ENCODE measurements around the gene SLC4A4. TPM values are rescaled to one million over a fixed set of nuclear protein-coding genes. Genes with fewer than 3 reads are reported as not detected.

SLC4A4 gene
- total and polyA plus RNA-seq, 4 donors: 3.2 to 78.6 (median 18.6) TPM

DNA sequence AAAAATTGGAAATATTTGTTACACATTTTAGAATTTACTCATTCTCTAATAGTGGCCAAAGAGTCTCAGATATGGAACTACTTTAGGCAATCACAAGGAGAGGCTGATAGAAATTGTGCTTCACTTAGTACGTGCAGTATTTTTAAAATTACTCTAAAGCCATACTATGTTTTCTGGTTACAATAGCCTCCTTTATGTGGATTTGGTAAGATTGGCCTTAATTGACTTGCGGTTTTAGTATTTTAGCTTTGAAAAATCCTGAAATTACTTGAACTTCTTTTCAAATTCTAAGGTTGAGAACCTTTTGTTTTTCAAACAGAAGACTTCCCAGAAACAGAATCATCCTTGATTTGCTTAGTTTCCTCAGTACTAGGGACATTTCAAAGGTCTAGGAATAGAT, 215.2 kb downstream of the SLC4A4 start:
- H3K27ac ChIP-seq (ENCODE audit: low read depth in 1 of 2, low read length in 1 of 2): no peak overlapping the region
- no peak overlapping the region for H3K9ac ChIP-seq (ENCODE audit: insufficient read depth in 1 of 2, low read length in 2 of 2)
- DNase-seq (no peak), ATAC-seq (ENCODE audit: insufficient read depth, low FRiP score) (no peak)
- no peak overlapping the region for H3K4me3 ChIP-seq
- TF ChIP-seq, protein P1, sequence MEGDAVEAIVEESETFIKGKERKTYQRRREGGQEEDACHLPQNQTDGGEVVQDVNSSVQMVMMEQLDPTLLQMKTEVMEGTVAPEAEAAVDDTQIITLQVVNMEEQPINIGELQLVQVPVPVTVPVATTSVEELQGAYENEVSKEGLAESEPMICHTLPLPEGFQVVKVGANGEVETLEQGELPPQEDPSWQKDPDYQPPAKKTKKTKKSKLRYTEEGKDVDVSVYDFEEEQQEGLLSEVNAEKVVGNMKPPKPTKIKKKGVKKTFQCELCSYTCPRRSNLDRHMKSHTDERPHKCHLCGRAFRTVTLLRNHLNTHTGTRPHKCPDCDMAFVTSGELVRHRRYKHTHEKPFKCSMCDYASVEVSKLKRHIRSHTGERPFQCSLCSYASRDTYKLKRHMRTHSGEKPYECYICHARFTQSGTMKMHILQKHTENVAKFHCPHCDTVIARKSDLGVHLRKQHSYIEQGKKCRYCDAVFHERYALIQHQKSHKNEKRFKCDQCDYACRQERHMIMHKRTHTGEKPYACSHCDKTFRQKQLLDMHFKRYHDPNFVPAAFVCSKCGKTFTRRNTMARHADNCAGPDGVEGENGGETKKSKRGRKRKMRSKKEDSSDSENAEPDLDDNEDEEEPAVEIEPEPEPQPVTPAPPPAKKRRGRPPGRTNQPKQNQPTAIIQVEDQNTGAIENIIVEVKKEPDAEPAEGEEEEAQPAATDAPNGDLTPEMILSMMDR (IDR thresholded peaks at IDR 0.05; ENCODE audit: control extremely low read depth, extremely low read depth): no peak
- peaks cover 0 to 13% (median 0%) of the 10 kb centered on the region in 4 donors for H3K36me3 ChIP-seq (ENCODE audit: control insufficient read depth in 4 of 4, insufficient read depth in 4 of 4, low read length in 4 of 4)
- H3K27me3 ChIP-seq (ENCODE audit: control insufficient read depth in 3 of 3, insufficient read depth in 3 of 3, low read length in 2 of 3): no peaks in the 10 kb centered on the region
- no peaks in the 10 kb centered on the region for H3K9me3 ChIP-seq (ENCODE audit: control insufficient read depth in 4 of 4, insufficient read depth in 3 of 4, low read length in 3 of 4)
- H3K4me1 ChIP-seq (ENCODE audit: control insufficient read depth in 5 of 5, insufficient read depth in 5 of 5, low read length in 5 of 5): peaks cover 0 to 28% (median 8%) of the 10 kb centered on the region in 5 donors
- WGBS, 2 donors: 87 to 88% methylated on average over 2 of the region's 2 CpGs

DNA sequence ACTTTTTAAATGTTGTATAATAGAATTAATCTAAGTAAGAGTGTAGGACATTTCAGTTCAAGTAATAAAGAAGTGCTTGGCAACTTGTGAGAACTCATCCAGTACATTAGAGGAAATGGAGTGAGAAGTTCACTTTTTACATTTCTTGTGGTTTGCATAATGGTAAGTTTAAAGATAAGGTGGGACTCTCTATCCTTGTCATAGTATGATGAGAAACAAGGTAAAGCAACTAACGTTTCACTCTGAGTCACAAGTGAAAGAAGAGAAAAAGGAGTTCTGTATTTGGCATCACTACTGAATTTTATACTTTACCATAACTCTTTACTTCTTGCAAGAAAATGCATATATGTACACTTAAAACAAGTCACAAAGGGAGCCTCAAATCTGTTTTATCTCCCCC, 219.4 kb downstream of the SLC4A4 start:
- DNase-seq (no peak), ATAC-seq (ENCODE audit: insufficient read depth, low FRiP score) (no peak)
- TF ChIP-seq, protein P1 (IDR thresholded peaks at IDR 0.05; ENCODE audit: control extremely low read depth, extremely low read depth): no peak
- Histone ChIP-seq H3K4me3 (no peak overlapping the region), H3K27ac (ENCODE audit: low read depth in 1 of 2, low read length in 1 of 2) (no peak overlapping the region), H3K9ac (ENCODE audit: insufficient read depth in 1 of 2, low read length in 2 of 2) (no peak overlapping the region), H3K9me3 (ENCODE audit: control insufficient read depth in 4 of 4, insufficient read depth in 3 of 4, low read length in 3 of 4) (no peaks in the 10 kb centered on the region), H3K4me1 (ENCODE audit: control insufficient read depth in 5 of 5, insufficient read depth in 5 of 5, low read length in 5 of 5) (no peaks in the 10 kb centered on the region), H3K27me3 (ENCODE audit: control insufficient read depth in 3 of 3, insufficient read depth in 3 of 3, low read length in 2 of 3) (no peaks in the 10 kb centered on the region), H3K36me3 (ENCODE audit: control insufficient read depth in 4 of 4, insufficient read depth in 4 of 4, low read length in 4 of 4) (peaks cover 0 to 18% (median 3%) of the 10 kb centered on the region in 4 donors)
- WGBS, 2 donors: 44 to 47% methylated on average over 1 of the region's 1 CpG

GRCh38 chr4:71559957-71560571, 221.2 kb downstream of the SLC4A4 start:
- Histone ChIP-seq H3K36me3 (ENCODE audit: control insufficient read depth in 4 of 4, insufficient read depth in 4 of 4, low read length in 4 of 4) (peaks cover 0 to 22% (median 3%) of the 10 kb centered on the region in 4 donors), H3K27me3 (ENCODE audit: control insufficient read depth in 3 of 3, insufficient read depth in 3 of 3, low read length in 2 of 3) (no peaks in the 10 kb centered on the region), H3K4me3 (no peak overlapping the region), H3K9ac (ENCODE audit: insufficient read depth in 1 of 2, low read length in 2 of 2) (no peak overlapping the region), H3K27ac (ENCODE audit: low read depth in 1 of 2, low read length in 1 of 2) (no peak overlapping the region), H3K4me1 (ENCODE audit: control insufficient read depth in 5 of 5, insufficient read depth in 5 of 5, low read length in 5 of 5) (no peaks in the 10 kb centered on the region), H3K9me3 (ENCODE audit: control insufficient read depth in 4 of 4, insufficient read depth in 3 of 4, low read length in 3 of 4) (no peaks in the 10 kb centered on the region)
- WGBS, 2 donors: 0% methylated on average over 1 of the region's 1 CpG
- ATAC-seq (ENCODE audit: insufficient read depth, low FRiP score): no peak
- no peak for DNase-seq
- TF ChIP-seq, protein P1 (IDR thresholded peaks at IDR 0.05; ENCODE audit: control extremely low read depth, extremely low read depth): no peak

- ATAC-seq (ENCODE audit: insufficient read depth, low FRiP score) (no peak), DNase-seq (peak in 1 of 3 donors; percentile 14)
- no peak overlapping the region for H3K4me3 ChIP-seq
- H3K4me1 ChIP-seq (ENCODE audit: control insufficient read depth in 5 of 5, insufficient read depth in 5 of 5, low read length in 5 of 5): peaks cover 0 to 5% (median 0%) of the 10 kb centered on the region in 5 donors
- TF ChIP-seq, protein P1 (IDR thresholded peaks at IDR 0.05; ENCODE audit: control extremely low read depth, extremely low read depth): no peak
- no peak overlapping the region for H3K9ac ChIP-seq (ENCODE audit: insufficient read depth in 1 of 2, low read length in 2 of 2)
- H3K27me3 ChIP-seq (ENCODE audit: control insufficient read depth in 3 of 3, insufficient read depth in 3 of 3, low read length in 2 of 3): no peaks in the 10 kb centered on the region
- no peaks in the 10 kb centered on the region for H3K9me3 ChIP-seq (ENCODE audit: control insufficient read depth in 4 of 4, insufficient read depth in 3 of 4, low read length in 3 of 4)
- no peak overlapping the region for H3K27ac ChIP-seq (ENCODE audit: low read depth in 1 of 2, low read length in 1 of 2)
- 86 to 87% methylated on average over 2 of the region's 2 CpGs for WGBS, 2 donors
- peaks cover 0 to 16% (median 7%) of the 10 kb centered on the region in 4 donors for H3K36me3 ChIP-seq (ENCODE audit: control insufficient read depth in 4 of 4, insufficient read depth in 4 of 4, low read length in 4 of 4)
Observed at GRCh38 chr4:71564775-71565174, 226.0 kb downstream of the SLC4A4 start.

Measured in lung (tissue), 12 donors.